ENCODE data around the gene BARHL2. TPM values are rescaled to one million over a fixed set of nuclear protein-coding genes. Genes with fewer than 3 reads are reported as not detected.

Gene BARHL2
- total RNA-seq, 1 experiment from 2014 or later: not detected

GRCh38 chr1:90721210-90722194 is 4.4 kb upstream of the BARHL2 start:
- DNase-seq (ENCODE audit: low spot score): peak; percentile 83
- Mint-ChIP-seq H3K36me3 (no peaks in the 10 kb centered on the region; the same call in 1 of the 2 replicates), H3K4me3 (peak overlapping the region; percentile 38; the same call in 1 of the 2 replicates), H3K27ac (no peak overlapping the region), H3K9me3 (no peaks in the 10 kb centered on the region), H3K4me1 (peaks cover 63% of the 10 kb centered on the region), H3K27me3 (ENCODE audit: low read depth) (peaks cover 99% of the 10 kb centered on the region)
- TF ChIP-seq CTCF (IDR thresholded peaks at IDR 0.05) (peak; percentile 81), ZBTB21 (CRISPR knock-in tag; IDR thresholded peaks at IDR 0.05; ENCODE audit: borderline replicate concordance) (no peak)
- no peak for ATAC-seq
- ChIA-PET CTCF (interaction anchor here (0.5 to 10.7 kb wide), 39 partner anchors 9 to 683 kb away, joined by 3 to 220 read pairs (median 5); partner anchors contain the start of genes HFM1 and ZNF644), POLR2A (interaction anchor here (0.8 kb wide), 1 partner anchor 14 kb away, joined by 3 read pairs; no protein-coding TSS in a partner anchor)

DNA sequence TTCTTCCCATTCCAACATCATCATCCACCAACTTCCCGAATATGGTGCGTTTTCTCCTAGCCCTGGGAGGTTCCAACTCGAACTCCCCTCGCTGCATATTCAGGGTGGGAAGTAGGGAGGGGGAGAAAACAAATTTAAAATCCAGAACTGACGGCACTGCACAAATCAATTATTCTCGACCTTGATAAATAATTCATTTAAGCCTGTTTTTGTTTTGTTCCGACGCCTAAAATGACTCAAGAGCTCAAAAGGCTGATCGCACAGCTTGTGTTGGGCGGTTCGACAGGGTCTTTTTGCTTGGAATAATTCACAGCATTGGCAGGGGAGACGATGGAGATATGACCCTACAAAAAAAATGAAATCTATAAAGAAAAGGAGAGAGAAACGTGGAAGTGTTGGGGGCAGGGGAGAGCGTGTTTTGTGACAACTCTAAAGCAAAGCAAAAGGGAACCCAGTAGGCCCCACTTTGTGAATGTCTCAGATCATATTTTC is 3.1 kb upstream of the BARHL2 start:
- no peaks in the 10 kb centered on the region; the same call in 1 of the 2 replicates for H3K36me3 Mint-ChIP-seq
- H3K4me1 Mint-ChIP-seq: peaks cover 58% of the 10 kb centered on the region
- POLR2A ChIA-PET: no interaction called here
- TF ChIP-seq ATF2 (CRISPR knock-in tag; IDR thresholded peaks at IDR 0.05; ENCODE audit: borderline replicate concordance, low read depth): no peak
- no peak for TF ChIP-seq CDX4 (CRISPR knock-in tag; IDR thresholded peaks at IDR 0.05; ENCODE audit: borderline replicate concordance)
- TF ChIP-seq, protein P1, sequence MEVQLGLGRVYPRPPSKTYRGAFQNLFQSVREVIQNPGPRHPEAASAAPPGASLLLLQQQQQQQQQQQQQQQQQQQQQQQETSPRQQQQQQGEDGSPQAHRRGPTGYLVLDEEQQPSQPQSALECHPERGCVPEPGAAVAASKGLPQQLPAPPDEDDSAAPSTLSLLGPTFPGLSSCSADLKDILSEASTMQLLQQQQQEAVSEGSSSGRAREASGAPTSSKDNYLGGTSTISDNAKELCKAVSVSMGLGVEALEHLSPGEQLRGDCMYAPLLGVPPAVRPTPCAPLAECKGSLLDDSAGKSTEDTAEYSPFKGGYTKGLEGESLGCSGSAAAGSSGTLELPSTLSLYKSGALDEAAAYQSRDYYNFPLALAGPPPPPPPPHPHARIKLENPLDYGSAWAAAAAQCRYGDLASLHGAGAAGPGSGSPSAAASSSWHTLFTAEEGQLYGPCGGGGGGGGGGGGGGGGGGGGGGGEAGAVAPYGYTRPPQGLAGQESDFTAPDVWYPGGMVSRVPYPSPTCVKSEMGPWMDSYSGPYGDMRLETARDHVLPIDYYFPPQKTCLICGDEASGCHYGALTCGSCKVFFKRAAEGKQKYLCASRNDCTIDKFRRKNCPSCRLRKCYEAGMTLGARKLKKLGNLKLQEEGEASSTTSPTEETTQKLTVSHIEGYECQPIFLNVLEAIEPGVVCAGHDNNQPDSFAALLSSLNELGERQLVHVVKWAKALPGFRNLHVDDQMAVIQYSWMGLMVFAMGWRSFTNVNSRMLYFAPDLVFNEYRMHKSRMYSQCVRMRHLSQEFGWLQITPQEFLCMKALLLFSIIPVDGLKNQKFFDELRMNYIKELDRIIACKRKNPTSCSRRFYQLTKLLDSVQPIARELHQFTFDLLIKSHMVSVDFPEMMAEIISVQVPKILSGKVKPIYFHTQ (CRISPR knock-in tag; IDR thresholded peaks at IDR 0.05): no peak
- TF ChIP-seq HMGXB4 (CRISPR knock-in tag; IDR thresholded peaks at IDR 0.05): no peak
- TF ChIP-seq, protein P2, sequence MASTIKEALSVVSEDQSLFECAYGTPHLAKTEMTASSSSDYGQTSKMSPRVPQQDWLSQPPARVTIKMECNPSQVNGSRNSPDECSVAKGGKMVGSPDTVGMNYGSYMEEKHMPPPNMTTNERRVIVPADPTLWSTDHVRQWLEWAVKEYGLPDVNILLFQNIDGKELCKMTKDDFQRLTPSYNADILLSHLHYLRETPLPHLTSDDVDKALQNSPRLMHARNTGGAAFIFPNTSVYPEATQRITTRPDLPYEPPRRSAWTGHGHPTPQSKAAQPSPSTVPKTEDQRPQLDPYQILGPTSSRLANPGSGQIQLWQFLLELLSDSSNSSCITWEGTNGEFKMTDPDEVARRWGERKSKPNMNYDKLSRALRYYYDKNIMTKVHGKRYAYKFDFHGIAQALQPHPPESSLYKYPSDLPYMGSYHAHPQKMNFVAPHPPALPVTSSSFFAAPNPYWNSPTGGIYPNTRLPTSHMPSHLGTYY (CRISPR knock-in tag; IDR thresholded peaks at IDR 0.05): no peak
- no peak for TF ChIP-seq JUN (CRISPR knock-in tag; IDR thresholded peaks at IDR 0.05)
- no peak for TF ChIP-seq FOXP1 (CRISPR knock-in tag; IDR thresholded peaks at IDR 0.05; ENCODE audit: borderline replicate concordance)
- TF ChIP-seq, protein P3, sequence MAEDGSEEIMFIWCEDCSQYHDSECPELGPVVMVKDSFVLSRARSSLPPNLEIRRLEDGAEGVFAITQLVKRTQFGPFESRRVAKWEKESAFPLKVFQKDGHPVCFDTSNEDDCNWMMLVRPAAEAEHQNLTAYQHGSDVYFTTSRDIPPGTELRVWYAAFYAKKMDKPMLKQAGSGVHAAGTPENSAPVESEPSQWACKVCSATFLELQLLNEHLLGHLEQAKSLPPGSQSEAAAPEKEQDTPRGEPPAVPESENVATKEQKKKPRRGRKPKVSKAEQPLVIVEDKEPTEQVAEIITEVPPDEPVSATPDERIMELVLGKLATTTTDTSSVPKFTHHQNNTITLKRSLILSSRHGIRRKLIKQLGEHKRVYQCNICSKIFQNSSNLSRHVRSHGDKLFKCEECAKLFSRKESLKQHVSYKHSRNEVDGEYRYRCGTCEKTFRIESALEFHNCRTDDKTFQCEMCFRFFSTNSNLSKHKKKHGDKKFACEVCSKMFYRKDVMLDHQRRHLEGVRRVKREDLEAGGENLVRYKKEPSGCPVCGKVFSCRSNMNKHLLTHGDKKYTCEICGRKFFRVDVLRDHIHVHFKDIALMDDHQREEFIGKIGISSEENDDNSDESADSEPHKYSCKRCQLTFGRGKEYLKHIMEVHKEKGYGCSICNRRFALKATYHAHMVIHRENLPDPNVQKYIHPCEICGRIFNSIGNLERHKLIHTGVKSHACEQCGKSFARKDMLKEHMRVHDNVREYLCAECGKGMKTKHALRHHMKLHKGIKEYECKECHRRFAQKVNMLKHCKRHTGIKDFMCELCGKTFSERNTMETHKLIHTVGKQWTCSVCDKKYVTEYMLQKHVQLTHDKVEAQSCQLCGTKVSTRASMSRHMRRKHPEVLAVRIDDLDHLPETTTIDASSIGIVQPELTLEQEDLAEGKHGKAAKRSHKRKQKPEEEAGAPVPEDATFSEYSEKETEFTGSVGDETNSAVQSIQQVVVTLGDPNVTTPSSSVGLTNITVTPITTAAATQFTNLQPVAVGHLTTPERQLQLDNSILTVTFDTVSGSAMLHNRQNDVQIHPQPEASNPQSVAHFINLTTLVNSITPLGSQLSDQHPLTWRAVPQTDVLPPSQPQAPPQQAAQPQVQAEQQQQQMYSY (CRISPR knock-in tag; IDR thresholded peaks at IDR 0.05): no peak
- TF ChIP-seq ZBTB21 (CRISPR knock-in tag; IDR thresholded peaks at IDR 0.05; ENCODE audit: borderline replicate concordance): no peak
- TF ChIP-seq TEAD4 (CRISPR knock-in tag; IDR thresholded peaks at IDR 0.05): no peak
- ATAC-seq: no peak
- H3K27ac Mint-ChIP-seq: no peak overlapping the region
- H3K4me3 Mint-ChIP-seq: peak overlapping the region; percentile 80
- H3K9me3 Mint-ChIP-seq: no peaks in the 10 kb centered on the region
- DNase-seq (ENCODE audit: low spot score): no peak
- peaks cover 99% of the 10 kb centered on the region for H3K27me3 Mint-ChIP-seq (ENCODE audit: low read depth)
- CTCF ChIA-PET: interaction anchor here (1.0 to 2.6 kb wide), 13 partner anchors 8 to 445 kb away, joined by 3 to 27 read pairs (median 3); no protein-coding TSS in a partner anchor
